H1 (cell line): Measurements from ENCODE around the gene AGRP. TPM values are rescaled to one million over a fixed set of nuclear protein-coding genes. Genes with fewer than 3 reads are reported as not detected.

Source experiments
- CTCF ChIA-PET: fragments of 300-600 bp; sonication (Branson Sonifier 250); formaldehyde crosslinking; loops from one replicate; lab custom pipeline; 2021; ENCODE audit not compliant: partially characterized antibody; lab: Charles Lee
- POLR2A ChIA-PET: fragments of 300-600 bp; sonication (Branson Sonifier 250); formaldehyde crosslinking; loops from one replicate; lab custom pipeline; 2021; ENCODE audit warnings: inconsistent platforms; ENCODE audit not compliant: partially characterized antibody; lab: Charles Lee
- DNase-seq, 2 experiments: peaks; one replicate each; pipeline versions ENCODE4 v3.0.0 to v3.0.0-alpha.2; 2010 to 2022; ENCODE audit warnings: low spot score in 2 of 2, low read depth in 1 of 2, mixed read lengths in 1 of 2
- FAIRE-seq: peaks from 2 replicates; lab custom pipeline; 2011; peaks lifted over from hg19 to GRCh38; lab: Jason Lieb, UNC
- H2AFZ ChIP-seq: 2 replicates; pipeline ENCODE4 v1.8.1; 2012; ENCODE audit warnings: low read length, inconsistent platforms
- H2AK5ac ChIP-seq: 2 replicates; pipeline ENCODE4 v1.6.1; 2013; ENCODE audit warnings: low read depth, low read length
- H2BK120ac ChIP-seq: replicated peaks from 2 replicates; pipeline ENCODE3; 2013; ENCODE audit warnings: low read depth, low read length, inconsistent platforms
- H2BK12ac ChIP-seq: 2 replicates; pipeline ENCODE4 v1.6.1; 2013; ENCODE audit warnings: low read depth, low read length
- H2BK15ac ChIP-seq: 2 replicates; pipeline ENCODE4 v1.6.1; 2013; ENCODE audit warnings: low read length
- H2BK20ac ChIP-seq: 2 replicates; pipeline ENCODE4 v1.6.1; 2013; ENCODE audit warnings: low read length
- H2BK5ac ChIP-seq: 2 replicates; pipeline ENCODE4 v1.6.1; 2013; ENCODE audit warnings: low read depth, low read length
- H3K14ac ChIP-seq: 2 replicates; pipeline ENCODE4 v1.6.1; 2013; ENCODE audit warnings: inconsistent platforms; ENCODE audit not compliant: insufficient read length
- H3K18ac ChIP-seq: 2 replicates; pipeline ENCODE4 v1.6.1; 2013; ENCODE audit warnings: low read length; ENCODE audit errors: extremely low read depth
- H3K23ac ChIP-seq: 2 replicates; pipeline ENCODE4 v1.6.1; 2013; ENCODE audit warnings: inconsistent platforms; ENCODE audit not compliant: insufficient read length
- H3K23me2 ChIP-seq: 2 replicates; pipeline ENCODE4 v1.6.1; 2013; ENCODE audit warnings: low read depth, low read length
- H3K27ac ChIP-seq: 2 replicates; pipeline ENCODE4 v1.6.1; 2011; ENCODE audit warnings: low read depth, low read length, inconsistent platforms
- H3K27me3 ChIP-seq, 4 experiments: replicated peaks in 1 of 4; 1 replicate in 1 of 4; 2 replicates in 3 of 4; pipeline versions ENCODE4 v1.6.1 to v1.8.1; 2011 to 2013; ENCODE audit warnings: low read length in 3 of 4, mild to moderate bottlenecking in 3 of 4, inconsistent platforms in 2 of 4, mixed read lengths in 2 of 4, moderate library complexity in 1 of 4; ENCODE audit not compliant: control insufficient read depth in 3 of 4, insufficient read depth in 3 of 4; ENCODE audit errors: extremely low read depth in 1 of 4
- H3K36me3 ChIP-seq, 4 experiments: 2 replicates each; pipeline versions ENCODE4 v1.6.1 to v1.8.1; 2011 to 2013; ENCODE audit warnings: mild to moderate bottlenecking in 4 of 4, low read length in 3 of 4, moderate library complexity in 2 of 4, control low read depth in 1 of 4, inconsistent platforms in 1 of 4; ENCODE audit not compliant: insufficient read depth in 4 of 4, control insufficient read depth in 2 of 4
- H3K4ac ChIP-seq: replicated peaks from 2 replicates; pipeline ENCODE3; 2013; ENCODE audit warnings: low read length, low read depth, mixed read lengths, inconsistent platforms; ENCODE audit not compliant: insufficient read length
- H3K4me1 ChIP-seq, 4 experiments: replicated peaks in 1 of 4; 1 replicate in 1 of 4; 2 replicates in 3 of 4; pipeline versions ENCODE4 v1.6.1 to v1.8.1; 2011 to 2013; ENCODE audit warnings: low read length in 3 of 4, inconsistent platforms in 2 of 4, mixed read lengths in 1 of 4; ENCODE audit not compliant: insufficient read depth in 4 of 4, control insufficient read depth in 3 of 4
- H3K4me2 ChIP-seq, 2 experiments: 2 replicates each; pipeline versions ENCODE4 v1.6.1 to v1.8.1; 2011 to 2013; ENCODE audit warnings: low read depth in 2 of 2, low read length in 2 of 2, control low read depth in 1 of 2, inconsistent platforms in 1 of 2, mild to moderate bottlenecking in 1 of 2; ENCODE audit not compliant: insufficient read depth in 1 of 2
- H3K4me3 ChIP-seq, 4 experiments: fragments of 200-600, 300-600 bp in 1 of 4; sonication (generic), shearing (Covaris generic), sonication (Bioruptor Twin) in 1 of 4; 2 replicates each; pipeline versions ENCODE4 v1.5.1 to v1.8.1; 2011 to 2016; ENCODE audit warnings: low read length in 4 of 4, low read depth in 3 of 4, control low read depth in 2 of 4, inconsistent platforms in 2 of 4, mild to moderate bottlenecking in 2 of 4, mixed read lengths in 1 of 4, moderate library complexity in 1 of 4; ENCODE audit not compliant: insufficient read depth in 2 of 4; ENCODE audit errors: extremely low read depth in 1 of 4
- H3K56ac ChIP-seq: replicated peaks from 2 replicates; pipeline ENCODE3; 2013; ENCODE audit warnings: low read depth, mild to moderate bottlenecking, mixed read lengths, low read length, inconsistent platforms; ENCODE audit not compliant: insufficient read length
- H3K79me1 ChIP-seq: 2 replicates; pipeline ENCODE4 v1.6.1; 2013; ENCODE audit warnings: low read depth, low read length, control low read depth
- H3K79me2 ChIP-seq, 2 experiments: 2 replicates each; pipeline versions ENCODE4 v1.6.1 to v1.8.1; 2012 to 2013; ENCODE audit warnings: low read length in 2 of 2, mild to moderate bottlenecking in 2 of 2, inconsistent platforms in 1 of 2; ENCODE audit not compliant: insufficient read depth in 2 of 2, control insufficient read depth in 1 of 2
- H3K9ac ChIP-seq, 4 experiments: replicated peaks in 1 of 4; 1 replicate in 1 of 4; 2 replicates in 3 of 4; pipeline versions ENCODE4 v1.6.1 to v1.8.1; 2011 to 2013; ENCODE audit warnings: low read depth in 3 of 4, low read length in 3 of 4, control low read depth in 2 of 4, mild to moderate bottlenecking in 2 of 4, moderate library complexity in 2 of 4, inconsistent platforms in 1 of 4; ENCODE audit errors: extremely low read depth in 1 of 4
- H3K9me3 ChIP-seq, 2 experiments: 2 replicates each; pipeline versions ENCODE4 v1.6.1 to v1.8.1; 2012 to 2013; ENCODE audit warnings: mild to moderate bottlenecking in 2 of 2, moderate library complexity in 2 of 2, control low read depth in 1 of 2, inconsistent platforms in 1 of 2, low read depth in 1 of 2, low read length in 1 of 2, mixed read lengths in 1 of 2; ENCODE audit not compliant: insufficient read depth in 2 of 2
- H4K20me1 ChIP-seq, 2 experiments: replicated peaks in 1 of 2; 2 replicates each; pipeline versions ENCODE3 to v1.8.1; 2011 to 2013; ENCODE audit warnings: inconsistent platforms in 2 of 2, low read length in 2 of 2, mild to moderate bottlenecking in 1 of 2; ENCODE audit not compliant: insufficient read depth in 2 of 2, control insufficient read depth in 1 of 2
- H4K5ac ChIP-seq: 2 replicates; pipeline ENCODE4 v1.6.1; 2013; ENCODE audit warnings: low read length, low read depth, mixed read lengths, inconsistent platforms; ENCODE audit not compliant: insufficient read length
- H4K8ac ChIP-seq: 2 replicates; pipeline ENCODE4 v1.8.0; 2013; ENCODE audit warnings: mild to moderate bottlenecking, moderate library complexity, low read length, inconsistent platforms; ENCODE audit not compliant: insufficient read depth; ENCODE audit errors: extremely low read depth
- H4K91ac ChIP-seq: replicated peaks from 2 replicates; pipeline ENCODE3; 2013; ENCODE audit warnings: low read length, mixed read lengths, inconsistent platforms; ENCODE audit not compliant: insufficient read length
- CTCF ChIP-seq, 3 experiments: IDR thresholded peaks; 1 replicate in 2 of 3; 2 replicates in 1 of 3; pipeline versions ENCODE4 v1.5.1 to v1.6.1; 2011; ENCODE audit warnings: low read length in 3 of 3, mild to moderate bottlenecking in 3 of 3, inconsistent platforms in 2 of 3, low read depth in 1 of 3, moderate library complexity in 1 of 3; ENCODE audit not compliant: insufficient read depth in 1 of 3; ENCODE audit errors: control extremely low read depth in 1 of 3
- PHF8 ChIP-seq: fragments of 200-600 bp; sonication (generic); conservative IDR thresholded peaks from 2 replicates; pipeline ENCODE4 v1.7.1; 2012; ENCODE audit warnings: low read depth, mild to moderate bottlenecking, inconsistent platforms, low read length, moderate library complexity
- TCF12 ChIP-seq: IDR thresholded peaks from 2 replicates; pipeline ENCODE4 v1.6.1; 2011; ENCODE audit warnings: low read depth, mild to moderate bottlenecking, low read length
- WGBS, 2 experiments: shearing (Covaris generic) in 1 of 2; methylation state at CpG; one replicate each; pipeline versions ENCODE4 v1.1.6 to v1.1.7; 2013 to 2015; ENCODE audit warnings: low lambda C conversion rate in 2 of 2, mixed read lengths in 2 of 2, inconsistent platforms in 1 of 2, low coverage in 1 of 2, missing lambda C conversion rate in 1 of 2; ENCODE audit not compliant: insufficient replicate concordance in 2 of 2, insufficient coverage in 1 of 2, insufficient read length in 1 of 2; ENCODE audit errors: extremely low coverage in 1 of 2, missing lambda C conversion rate in 1 of 2; 5-methylcytosine and 5-hydroxymethylcytosine counted together
- polyA plus RNA-seq, 7 experiments: library from polyadenylated mRNA; depleted of rRNA in 3 of 7; stranded (reverse) in 5 of 7; unstranded in 2 of 7; fragments of >200 nt in 5 of 7; fragments of 200-250 nt in 2 of 7; gene quantifications; 1 replicate in 5 of 7; 2 replicates in 1 of 7; 4 replicates in 1 of 7; pipeline versions ENCODE4 v1.2.1 to v1.2.3, GENCODE V29; 2011 to 2013; ENCODE audit warnings: missing spikeins in 2 of 7, mixed read lengths in 2 of 7
- total RNA-seq: library from RNA; stranded (reverse); fragmentation: NEBNext Ultra II Directional; extraction: Animal tissue kit (Norgen Biotek cat#: 25700); gene quantifications from 2 replicates; pipeline ENCODE4 v1.2.1, GENCODE V29; 2021

The AGRP gene
- total and polyA plus RNA-seq, 2 of the 8 experiments (the other 6 are each of a cell fraction or from before 2014, with no cell fraction given) = not detected

- Histone ChIP-seq H3K36me3 (no peaks in the 10 kb centered on the region), H2BK120ac (no peak overlapping the region), H2BK20ac (no peak overlapping the region), H4K91ac (no peak overlapping the region), H3K79me2 (peaks cover 0 to 18% of the 10 kb centered on the region in 2 experiments; a peak in 1 of 4 replicates), H3K4ac (no peak overlapping the region), H3K9ac (no peak overlapping the region), H4K20me1 (peaks cover 10 to 12% of the 10 kb centered on the region in 2 experiments), H3K9me3 (no peaks in the 10 kb centered on the region), H3K56ac (no peak overlapping the region), H3K4me1 (peaks cover 0 to 5% (median 2%) of the 10 kb centered on the region in 4 experiments; a peak in 3 of 7 replicates), H2BK5ac (no peak overlapping the region), H3K4me3 (no peak overlapping the region), H2AFZ (no peak overlapping the region), H3K4me2 (no peak overlapping the region), H3K27ac (no peak overlapping the region), H3K23ac (no peak overlapping the region), H3K79me1 (no peaks in the 10 kb centered on the region; the same call in 1 of the 2 replicates), H2BK12ac (no peak overlapping the region), H3K23me2 (no peaks in the 10 kb centered on the region), H3K27me3 (no peaks in the 10 kb centered on the region), H4K5ac (no peak overlapping the region), H3K14ac (no peak overlapping the region), H3K18ac (no peak overlapping the region), H4K8ac (no peak overlapping the region), H2BK15ac (no peak overlapping the region), H2AK5ac (no peak overlapping the region)
- POLR2A ChIA-PET = interaction anchor here (1.1 kb wide), 1 partner anchor 10 kb away, joined by 4 read pairs; no protein-coding TSS in a partner anchor
- DNase-seq = no peak
- CTCF ChIA-PET = interaction anchor here (12.0 to 28.6 kb wide), 2 partner anchors 25 to 44 kb away, joined by 192 to 683 read pairs; partner anchors contain the start of gene HSD11B2
- 94% methylated on average over 5 of the region's 5 CpGs; no CpG with 5 or more reads in 1 of the 2 experiments for WGBS, 2 experiments
- FAIRE-seq = no peak
- TF ChIP-seq CTCF (IDR thresholded peaks at IDR 0.05; ENCODE audit: control extremely low read depth in 1 of 3, insufficient read depth in 1 of 3, low read depth in 1 of 3, low read length in 3 of 3) (no peak), PHF8 (no peak), TCF12 (no peak)
Measured at GRCh38 chr16:67468731-67469130, 14.6 kb downstream of the AGRP start.
